Dendritic cell treated with granulocyte-macrophage colony-stimulating factor and Interleukin-4, amounts not matched to agents 40 ng/mL and 50 ng/mL, for 4 days (primary cell): ENCODE measurements around the gene AGAP2.

ENCODE experiments used
- H3K27ac Mint-ChIP-seq: one replicate; pipeline ENCODE4 v1.8.0; 2022; ENCODE audit warnings: mild to moderate bottlenecking, mixed read lengths
- H3K27me3 Mint-ChIP-seq: one replicate; pipeline ENCODE4 v1.8.0; 2022; ENCODE audit warnings: mild to moderate bottlenecking, mixed read lengths
- H3K36me3 Mint-ChIP-seq: one replicate; pipeline ENCODE4 v1.8.0; 2022; ENCODE audit warnings: low read depth, mixed read lengths
- H3K4me1 Mint-ChIP-seq: one replicate; pipeline ENCODE4 v1.8.0; 2022; ENCODE audit warnings: low read depth, mixed read lengths
- H3K4me3 Mint-ChIP-seq: one replicate; pipeline ENCODE4 v1.8.0; 2022; ENCODE audit warnings: mild to moderate bottlenecking, moderate library complexity, mixed read lengths
- H3K9me3 Mint-ChIP-seq: one replicate; pipeline ENCODE4 v1.8.0; 2022; ENCODE audit warnings: mixed read lengths
- intact Hi-C: fragments of 100-400 bp; cut with micrococcal nuclease; formaldehyde crosslinking; loops from one replicate; pipeline ENCODE4 v1.15.0; 2022

The AGAP2 gene

DNA sequence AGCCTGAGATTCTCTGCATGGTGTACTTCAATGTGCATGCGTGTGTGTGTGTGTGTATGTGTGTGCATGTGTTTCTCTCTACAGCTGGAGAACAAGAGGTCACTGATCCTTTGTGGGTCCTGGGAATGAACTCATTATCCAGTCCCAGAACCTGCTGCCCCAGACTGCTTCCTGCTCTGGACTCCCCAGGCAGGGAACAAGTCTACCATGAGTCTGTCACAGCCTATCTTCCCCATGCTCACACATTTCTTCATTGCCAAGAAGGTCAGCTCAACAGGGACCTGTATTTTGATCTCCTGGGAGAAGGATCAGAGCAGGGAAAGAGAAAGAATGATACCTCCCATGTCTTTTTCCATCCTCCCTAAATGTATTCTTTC, 2.9 kb upstream of the AGAP2 start:
- Mint-ChIP-seq H3K4me3 (peak overlapping the region; percentile 85), H3K27ac (peak overlapping the region; percentile 84), H3K4me1 (peaks cover 55% of the 10 kb centered on the region), H3K36me3 (peaks cover 26% of the 10 kb centered on the region), H3K9me3 (no peaks in the 10 kb centered on the region), H3K27me3 (no peaks in the 10 kb centered on the region)
- intact Hi-C loops = loop anchor here (5.0 kb wide), 1 partner anchor 159 kb away; no protein-coding TSS in a partner anchor

- H3K27me3 Mint-ChIP-seq = no peaks in the 10 kb centered on the region
- H3K4me1 Mint-ChIP-seq = peaks cover 49% of the 10 kb centered on the region
- H3K4me3 Mint-ChIP-seq = peak overlapping the region; percentile 85
- H3K36me3 Mint-ChIP-seq = peaks cover 25% of the 10 kb centered on the region
- H3K9me3 Mint-ChIP-seq = no peaks in the 10 kb centered on the region
- intact Hi-C loops = loop anchor here (5.0 kb wide), 1 partner anchor 159 kb away; no protein-coding TSS in a partner anchor
- peak overlapping the region; percentile 84 for H3K27ac Mint-ChIP-seq
Measured at GRCh38 chr12:57740656-57741412, 2.3 kb upstream of the AGAP2 start.

DNA sequence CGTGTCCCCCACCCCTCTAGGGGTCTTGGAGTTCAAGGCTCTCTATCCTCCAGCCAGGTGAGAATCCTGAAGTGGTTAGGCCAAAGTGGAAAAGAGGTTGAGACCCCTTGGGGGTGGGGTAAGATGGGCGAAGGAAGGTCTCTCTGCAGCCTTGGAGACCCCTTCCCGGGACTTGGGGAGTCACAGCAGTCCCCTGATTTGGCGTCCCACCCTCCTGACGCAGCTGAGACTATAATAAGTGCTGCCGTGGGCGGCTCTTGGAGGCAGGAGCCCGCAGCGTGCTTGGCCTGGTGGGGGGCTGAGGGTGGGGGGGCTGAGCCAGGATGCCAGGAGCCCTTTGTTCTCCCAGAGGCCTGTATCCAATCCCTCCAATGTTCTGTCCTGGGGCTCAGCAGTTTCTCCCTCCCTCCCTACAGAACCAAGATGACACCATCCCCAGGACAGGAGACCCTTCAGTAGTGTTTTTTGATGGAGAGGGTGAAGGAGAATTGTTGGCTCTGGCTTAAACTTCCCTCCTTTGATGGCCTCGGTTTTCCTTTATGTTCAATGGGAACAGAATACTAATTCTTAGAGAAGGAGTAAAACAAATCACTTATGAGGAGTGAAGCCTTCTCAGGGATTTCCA, 1.5 kb upstream of the AGAP2 start:
- intact Hi-C loops = loop anchor here (5.0 kb wide), 1 partner anchor 158 kb away; no protein-coding TSS in a partner anchor
- H3K4me1 Mint-ChIP-seq = peaks cover 43% of the 10 kb centered on the region
- no peaks in the 10 kb centered on the region for H3K9me3 Mint-ChIP-seq
- peak overlapping the region; percentile 10 for H3K4me3 Mint-ChIP-seq
- H3K27me3 Mint-ChIP-seq = no peaks in the 10 kb centered on the region
- no peak overlapping the region for H3K27ac Mint-ChIP-seq
- peaks cover 24% of the 10 kb centered on the region for H3K36me3 Mint-ChIP-seq

- Mint-ChIP-seq H3K36me3 (peaks cover 27% of the 10 kb centered on the region), H3K27me3 (no peaks in the 10 kb centered on the region), H3K27ac (no peak overlapping the region), H3K4me3 (no peak overlapping the region), H3K4me1 (peaks cover 41% of the 10 kb centered on the region), H3K9me3 (no peaks in the 10 kb centered on the region)
- intact Hi-C loops = no loop called here
Measured at GRCh38 chr12:57739387-57739786, 845 bp upstream of the AGAP2 start.

- H3K27me3 Mint-ChIP-seq = no peaks in the 10 kb centered on the region
- no peak overlapping the region for H3K27ac Mint-ChIP-seq
- intact Hi-C loops = no loop called here
- H3K4me1 Mint-ChIP-seq = peaks cover 35% of the 10 kb centered on the region
- no peaks in the 10 kb centered on the region for H3K9me3 Mint-ChIP-seq
- peaks cover 44% of the 10 kb centered on the region for H3K36me3 Mint-ChIP-seq
- H3K4me3 Mint-ChIP-seq = no peak overlapping the region
Measured at GRCh38 chr12:57737467-57738460, 778 bp downstream of the AGAP2 start.

GRCh38 chr12:57736741-57737466, 1.6 kb downstream of the AGAP2 start:
- intact Hi-C loops = no loop called here
- H3K36me3 Mint-ChIP-seq = peaks cover 52% of the 10 kb centered on the region

GRCh38 chr12:57735952-57736740, 2.4 kb downstream of the AGAP2 start:
- H3K9me3 Mint-ChIP-seq = no peaks in the 10 kb centered on the region
- no peaks in the 10 kb centered on the region for H3K27me3 Mint-ChIP-seq
- intact Hi-C loops = no loop called here
- H3K4me3 Mint-ChIP-seq = no peak overlapping the region
- H3K4me1 Mint-ChIP-seq = peaks cover 20% of the 10 kb centered on the region
- H3K36me3 Mint-ChIP-seq = peaks cover 60% of the 10 kb centered on the region
- no peak overlapping the region for H3K27ac Mint-ChIP-seq

More at GRCh38 chr12:57736741-57737466, 1.6 kb downstream of the AGAP2 start:
- Mint-ChIP-seq H3K27me3 (no peaks in the 10 kb centered on the region), H3K4me3 (no peak overlapping the region), H3K27ac (no peak overlapping the region), H3K9me3 (no peaks in the 10 kb centered on the region), H3K4me1 (peaks cover 28% of the 10 kb centered on the region)

GRCh38 chr12:57735198-57735855, 3.2 kb downstream of the AGAP2 start:
- Mint-ChIP-seq H3K4me3 (no peak overlapping the region), H3K4me1 (peaks cover 12% of the 10 kb centered on the region), H3K36me3 (peaks cover 68% of the 10 kb centered on the region), H3K27me3 (no peaks in the 10 kb centered on the region), H3K9me3 (no peaks in the 10 kb centered on the region), H3K27ac (no peak overlapping the region)
- intact Hi-C loops = no loop called here

DNA sequence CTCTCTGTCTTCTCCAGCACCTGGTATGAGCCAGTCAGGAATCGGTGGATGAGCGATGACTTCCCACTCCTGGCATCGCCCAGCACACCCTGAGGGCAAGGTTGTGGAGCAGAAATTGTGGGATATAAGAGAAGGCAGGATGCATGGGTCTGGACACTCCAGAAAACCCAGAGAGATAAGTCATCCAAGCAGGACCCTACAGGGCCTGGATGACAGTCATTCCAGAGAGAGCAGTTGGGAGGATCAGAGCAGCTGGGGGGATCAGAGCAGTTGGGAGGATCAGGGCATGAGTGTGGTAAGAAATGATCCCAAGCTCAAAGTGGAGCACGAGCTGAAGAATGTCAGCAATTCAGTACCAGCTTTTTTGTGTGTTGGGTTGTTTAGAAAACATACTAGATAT, 4.0 kb downstream of the AGAP2 start:
- Mint-ChIP-seq H3K4me1 (peaks cover 7% of the 10 kb centered on the region), H3K36me3 (peaks cover 71% of the 10 kb centered on the region), H3K27me3 (no peaks in the 10 kb centered on the region), H3K9me3 (no peaks in the 10 kb centered on the region), H3K27ac (no peak overlapping the region), H3K4me3 (no peak overlapping the region)
- intact Hi-C loops = no loop called here

DNA sequence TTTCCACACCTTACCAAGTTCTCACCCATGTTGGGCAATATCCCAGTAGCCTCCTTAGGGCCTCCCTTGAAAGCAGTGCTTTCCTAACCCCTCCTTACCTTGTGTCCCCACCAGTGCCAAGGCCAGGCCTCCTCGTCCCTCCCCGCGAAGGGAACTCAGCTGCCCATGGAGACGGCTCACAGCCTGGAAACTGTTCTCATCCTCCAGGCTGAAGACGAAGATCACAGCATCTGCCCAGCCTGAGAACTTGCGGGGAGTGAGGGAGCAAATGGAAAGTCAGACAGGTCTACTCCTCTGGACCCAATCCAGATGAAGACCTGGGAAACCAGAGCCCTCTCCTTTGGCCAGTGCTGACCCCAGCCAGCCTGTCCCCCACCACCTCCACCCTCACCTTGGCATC, 4.6 kb downstream of the AGAP2 start:
- Mint-ChIP-seq H3K4me3 (no peak overlapping the region), H3K9me3 (no peaks in the 10 kb centered on the region), H3K27me3 (no peaks in the 10 kb centered on the region), H3K27ac (no peak overlapping the region), H3K36me3 (peaks cover 77% of the 10 kb centered on the region), H3K4me1 (peaks cover under 1% of the 10 kb centered on the region)
- intact Hi-C loops = no loop called here

- Mint-ChIP-seq H3K27ac (no peak overlapping the region), H3K4me3 (no peak overlapping the region), H3K9me3 (no peaks in the 10 kb centered on the region), H3K4me1 (no peaks in the 10 kb centered on the region), H3K27me3 (no peaks in the 10 kb centered on the region), H3K36me3 (peaks cover 86% of the 10 kb centered on the region)
- intact Hi-C loops = no loop called here
Measured at GRCh38 chr12:57732726-57733593, 5.6 kb downstream of the AGAP2 start.

DNA sequence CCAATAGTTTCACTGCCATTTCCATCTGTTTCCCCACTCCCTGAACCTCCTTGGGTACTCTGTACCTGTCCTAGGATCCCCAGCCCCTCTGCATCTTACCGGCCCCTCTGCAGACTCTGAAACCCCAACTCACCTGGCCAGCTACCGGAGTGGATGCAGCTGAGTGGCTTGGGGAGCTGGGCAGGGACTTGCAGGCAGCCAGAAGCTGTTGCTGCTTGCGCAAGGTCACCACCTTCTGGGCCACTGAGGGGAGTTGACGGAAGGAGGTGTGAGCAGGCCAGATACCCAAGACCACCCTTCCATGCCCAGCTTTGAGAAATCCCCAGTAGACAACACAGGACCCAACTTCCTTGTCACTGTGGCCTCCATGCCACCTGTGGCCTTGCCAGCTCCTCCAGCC, 6.3 kb downstream of the AGAP2 start:
- no peaks in the 10 kb centered on the region for H3K9me3 Mint-ChIP-seq
- no peaks in the 10 kb centered on the region for H3K4me1 Mint-ChIP-seq
- intact Hi-C loops = no loop called here
- no peak overlapping the region for H3K4me3 Mint-ChIP-seq
- peaks cover 92% of the 10 kb centered on the region for H3K36me3 Mint-ChIP-seq
- no peaks in the 10 kb centered on the region for H3K27me3 Mint-ChIP-seq
- no peak overlapping the region for H3K27ac Mint-ChIP-seq
